ENCODE data around the gene ZNF394. TPM values are rescaled to one million over a fixed set of nuclear protein-coding genes. Genes with fewer than 3 reads are reported as not detected.

Gene ZNF394
- total and polyA plus RNA-seq, 8 donors = 14.9 to 28.9 (median 17.5) TPM

- DNase-seq = no peak
- Histone ChIP-seq H3K9me3 (peaks cover 0 to 65% of the 10 kb centered on the region in 2 donors), H3K36me3 (peaks cover 0 to 5% of the 10 kb centered on the region in 2 donors), H3K27ac (no peak overlapping the region), H3K4me3 (no peak overlapping the region), H3K4me1 (no peaks in the 10 kb centered on the region), H3K27me3 (no peaks in the 10 kb centered on the region)
- TF ChIP-seq CTCF (IDR thresholded peaks at IDR 0.05) = no peak
- intact Hi-C loops (cut with DNase I) = no loop called here
- no peak for ATAC-seq
Observed at GRCh38 chr7:99541212-99541611, 41.1 kb upstream of the ZNF394 start.

DNA sequence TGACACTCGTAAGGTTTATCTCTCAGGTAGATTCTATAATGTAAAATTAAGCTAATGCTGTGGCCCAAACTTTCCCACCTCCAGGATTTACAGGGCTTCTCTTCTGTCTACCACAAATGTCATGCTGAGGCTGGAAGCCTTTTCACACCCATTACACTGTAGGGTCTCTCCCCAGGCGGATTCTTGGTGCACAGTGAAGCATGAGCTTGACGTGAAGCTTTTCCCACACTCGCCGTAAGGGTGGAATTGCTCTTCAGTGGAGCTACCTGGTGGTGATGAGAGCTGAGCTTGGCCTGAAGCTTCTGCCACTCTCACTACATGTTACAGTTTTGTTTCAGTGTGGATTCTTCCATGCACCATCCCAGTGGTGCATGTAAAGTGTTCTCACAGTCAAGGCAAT is 40.5 kb upstream of the ZNF394 start:
- peaks cover 0 to 65% of the 10 kb centered on the region in 2 donors for H3K9me3 ChIP-seq
- ATAC-seq = no peak
- DNase-seq = no peak
- intact Hi-C loops (cut with DNase I) = no loop called here
- no peak overlapping the region for H3K27ac ChIP-seq
- H3K4me1 ChIP-seq = no peaks in the 10 kb centered on the region
- no peak overlapping the region for H3K4me3 ChIP-seq
- TF ChIP-seq CTCF (IDR thresholded peaks at IDR 0.05) = no peak
- no peaks in the 10 kb centered on the region for H3K27me3 ChIP-seq
- no peaks in the 10 kb centered on the region for H3K36me3 ChIP-seq

GRCh38 chr7:99539213-99539811 is 39.2 kb upstream of the ZNF394 start:
- no peaks in the 10 kb centered on the region for H3K36me3 ChIP-seq
- no peak overlapping the region for H3K27ac ChIP-seq
- no peaks in the 10 kb centered on the region for H3K4me1 ChIP-seq
- peaks cover 0 to 76% of the 10 kb centered on the region in 2 donors for H3K9me3 ChIP-seq
- H3K27me3 ChIP-seq = no peaks in the 10 kb centered on the region
- TF ChIP-seq CTCF (IDR thresholded peaks at IDR 0.05) = no peak
- ATAC-seq (no peak), DNase-seq (no peak)
- intact Hi-C loops (cut with DNase I) = no loop called here
- no peak overlapping the region for H3K4me3 ChIP-seq

DNA sequence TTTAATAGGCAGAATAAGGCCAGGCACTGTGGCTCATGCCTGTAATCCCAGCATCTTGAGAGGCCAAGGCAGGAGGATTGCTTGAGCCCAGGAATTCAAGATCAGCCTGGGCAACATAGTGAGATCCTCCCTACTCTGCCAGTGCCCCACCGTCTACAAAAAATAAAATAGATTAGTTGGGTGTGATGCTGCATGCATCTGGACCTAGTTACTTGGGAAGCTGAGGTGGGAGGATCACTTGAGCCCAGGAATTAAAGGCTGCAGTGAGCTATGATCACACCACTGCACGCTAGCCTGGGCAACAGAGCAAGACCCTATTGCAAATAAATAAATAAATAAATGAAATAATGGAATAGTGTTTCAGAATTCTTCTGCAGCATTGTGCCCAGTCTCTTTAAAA is 35.6 kb upstream of the ZNF394 start:
- ATAC-seq = no peak
- H3K27me3 ChIP-seq = no peaks in the 10 kb centered on the region
- H3K4me3 ChIP-seq = no peak overlapping the region
- DNase-seq = no peak
- H3K4me1 ChIP-seq = no peaks in the 10 kb centered on the region
- intact Hi-C loops (cut with DNase I) = no loop called here
- peaks cover 6 to 79% of the 10 kb centered on the region in 2 donors for H3K9me3 ChIP-seq
- H3K36me3 ChIP-seq = peaks cover 9 to 35% of the 10 kb centered on the region in 2 donors
- no peak overlapping the region for H3K27ac ChIP-seq
- TF ChIP-seq CTCF (IDR thresholded peaks at IDR 0.05) = no peak

- H3K36me3 ChIP-seq = peaks cover 9 to 78% of the 10 kb centered on the region in 2 donors
- DNase-seq (no peak), ATAC-seq (no peak)
- intact Hi-C loops (cut with DNase I) = no loop called here
- no peak overlapping the region for H3K27ac ChIP-seq
- H3K27me3 ChIP-seq = no peaks in the 10 kb centered on the region
- H3K9me3 ChIP-seq = peaks cover 12 to 73% of the 10 kb centered on the region in 2 donors
- no peak overlapping the region for H3K4me3 ChIP-seq
- no peak for TF ChIP-seq CTCF (IDR thresholded peaks at IDR 0.05)
- no peaks in the 10 kb centered on the region for H3K4me1 ChIP-seq
Observed at GRCh38 chr7:99531354-99531765, 31.3 kb upstream of the ZNF394 start.

Data from left lung (tissue), 10 donors.